Spleen (tissue), 7 donors: ENCODE results near the gene RBMS3.

Source experiments
- POLR2A ChIP-seq, 3 donors: fragments of 450-650 bp; IDR thresholded peaks; one replicate each; pipeline ENCODE4 v1.5.1; 2017; ENCODE audit warnings: antibody characterized with exemption in 3 of 3, mild to moderate bottlenecking in 1 of 3
- POLR2AphosphoS5 ChIP-seq, 3 donors: sonication (generic); formaldehyde crosslinking; IDR thresholded peaks; one replicate each; pipeline ENCODE4 v1.5.1; 2017; ENCODE audit warnings: antibody characterized with exemption in 3 of 3
- TF ChIP-seq, protein P1 (sequence below), 11 experiments: fragments of 200-600 bp in 7 of 11; fragments of 450-650 bp in 4 of 11; sonication (generic) in 4 of 11; IDR thresholded peaks in 8 of 11; conservative IDR thresholded peaks in 3 of 11; 1 replicate in 7 of 11; 2 replicates in 4 of 11; pipeline versions ENCODE4 v1.4.0 to v1.8.0; 2016 to 2021; ENCODE audit warnings: antibody characterized with exemption in 11 of 11, inconsistent platforms in 4 of 11, mild to moderate bottlenecking in 1 of 11
- donor health status: DM: no; HTN: no; CAD: no; lungs with moderate emphysema.
- donor health status: DM: no; HTN: no; CAD: no.
- donor health status: DM: no; HTN: no; CAD: no.

DNA sequence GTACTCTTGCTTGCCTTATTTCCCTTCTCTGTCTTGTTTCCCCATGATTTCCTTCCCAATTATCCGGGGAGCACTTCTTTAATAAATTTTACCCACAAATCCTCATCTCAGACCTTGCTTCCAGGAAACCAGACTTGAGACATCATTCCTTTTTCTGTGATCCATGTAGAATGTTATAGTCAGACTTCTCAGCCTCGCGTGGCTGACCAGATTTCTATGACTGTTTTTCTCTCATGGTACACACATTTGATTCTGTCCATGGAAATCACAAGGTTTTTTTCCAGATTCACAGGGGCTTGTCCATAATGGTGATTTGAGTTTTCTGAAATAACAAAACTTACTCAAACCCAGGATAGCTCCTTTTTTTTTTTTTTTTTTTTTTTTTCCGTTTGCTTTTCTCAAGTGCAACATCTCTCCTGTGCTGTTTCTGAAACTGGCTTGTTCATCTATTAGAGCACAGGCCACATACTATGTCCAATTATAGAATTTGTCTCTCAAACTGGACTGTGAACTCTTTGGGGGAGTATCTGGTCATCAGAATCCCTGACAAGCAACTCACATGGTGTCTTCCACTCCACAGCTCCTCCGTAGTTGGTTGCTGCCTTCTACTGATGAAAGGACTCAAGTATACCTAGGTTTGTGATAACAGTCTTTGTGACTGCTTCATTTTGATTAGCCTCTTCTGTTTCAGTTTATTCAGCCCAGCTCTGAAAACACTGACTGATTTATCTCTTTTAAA, 50.8 kb downstream of the RBMS3 start:
- TF ChIP-seq POLR2AphosphoS5 (IDR thresholded peaks at IDR 0.05) = no peak
- TF ChIP-seq, protein P1, sequence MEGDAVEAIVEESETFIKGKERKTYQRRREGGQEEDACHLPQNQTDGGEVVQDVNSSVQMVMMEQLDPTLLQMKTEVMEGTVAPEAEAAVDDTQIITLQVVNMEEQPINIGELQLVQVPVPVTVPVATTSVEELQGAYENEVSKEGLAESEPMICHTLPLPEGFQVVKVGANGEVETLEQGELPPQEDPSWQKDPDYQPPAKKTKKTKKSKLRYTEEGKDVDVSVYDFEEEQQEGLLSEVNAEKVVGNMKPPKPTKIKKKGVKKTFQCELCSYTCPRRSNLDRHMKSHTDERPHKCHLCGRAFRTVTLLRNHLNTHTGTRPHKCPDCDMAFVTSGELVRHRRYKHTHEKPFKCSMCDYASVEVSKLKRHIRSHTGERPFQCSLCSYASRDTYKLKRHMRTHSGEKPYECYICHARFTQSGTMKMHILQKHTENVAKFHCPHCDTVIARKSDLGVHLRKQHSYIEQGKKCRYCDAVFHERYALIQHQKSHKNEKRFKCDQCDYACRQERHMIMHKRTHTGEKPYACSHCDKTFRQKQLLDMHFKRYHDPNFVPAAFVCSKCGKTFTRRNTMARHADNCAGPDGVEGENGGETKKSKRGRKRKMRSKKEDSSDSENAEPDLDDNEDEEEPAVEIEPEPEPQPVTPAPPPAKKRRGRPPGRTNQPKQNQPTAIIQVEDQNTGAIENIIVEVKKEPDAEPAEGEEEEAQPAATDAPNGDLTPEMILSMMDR (IDR thresholded peaks at IDR 0.05 in 8 of 11, conservative IDR thresholded peaks at IDR 0.05 in 3 of 11) = no peak
- TF ChIP-seq POLR2A (IDR thresholded peaks at IDR 0.05) = no peak
